Ovary (tissue), 3 donors: ENCODE results near the gene EXOSC10.
"Not testable (repeated sequence)": the region's sequence is repeated elsewhere in the genome, so short reads cannot be mapped to it uniquely, and the experiment has no call there.

Source experiments
- POLR2A ChIP-seq: fragments of 450-650 bp; IDR thresholded peaks from one replicate; pipeline ENCODE4 v1.6.1; 2017; ENCODE audit warnings: antibody characterized with exemption, mild to moderate bottlenecking, moderate library complexity
- TF ChIP-seq, protein P1 (sequence below), 3 donors: fragments of 450-650 bp in 2 of 3; fragments of 200-600 bp in 1 of 3; IDR thresholded peaks; one replicate each; pipeline versions ENCODE4 v1.5.1 to v1.8.0; 2016 to 2022; ENCODE audit warnings: antibody characterized with exemption in 3 of 3, mild to moderate bottlenecking in 1 of 3
- donor health status: DM: no; HTN: no; CAD: no.

DNA sequence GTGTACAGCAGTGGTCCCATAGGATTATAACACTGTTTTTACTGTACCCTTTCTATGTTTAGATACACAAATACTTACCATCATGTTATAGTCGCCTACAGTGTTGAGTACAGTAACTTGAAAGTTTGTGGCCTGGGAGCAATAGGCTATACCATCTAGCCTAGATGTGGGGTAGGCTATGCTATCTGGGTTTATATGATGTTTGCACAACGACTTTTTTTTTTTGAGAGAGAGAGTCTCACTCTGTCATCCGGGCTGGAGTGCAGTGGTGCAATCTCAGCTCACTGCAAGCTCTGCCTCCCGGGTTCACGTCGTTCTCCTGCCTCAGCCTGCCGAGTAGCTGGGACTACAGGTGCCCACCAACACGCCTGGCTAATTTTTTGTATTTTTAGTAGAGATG, 80.3 kb downstream of the EXOSC10 start:
- TF ChIP-seq, protein P1, sequence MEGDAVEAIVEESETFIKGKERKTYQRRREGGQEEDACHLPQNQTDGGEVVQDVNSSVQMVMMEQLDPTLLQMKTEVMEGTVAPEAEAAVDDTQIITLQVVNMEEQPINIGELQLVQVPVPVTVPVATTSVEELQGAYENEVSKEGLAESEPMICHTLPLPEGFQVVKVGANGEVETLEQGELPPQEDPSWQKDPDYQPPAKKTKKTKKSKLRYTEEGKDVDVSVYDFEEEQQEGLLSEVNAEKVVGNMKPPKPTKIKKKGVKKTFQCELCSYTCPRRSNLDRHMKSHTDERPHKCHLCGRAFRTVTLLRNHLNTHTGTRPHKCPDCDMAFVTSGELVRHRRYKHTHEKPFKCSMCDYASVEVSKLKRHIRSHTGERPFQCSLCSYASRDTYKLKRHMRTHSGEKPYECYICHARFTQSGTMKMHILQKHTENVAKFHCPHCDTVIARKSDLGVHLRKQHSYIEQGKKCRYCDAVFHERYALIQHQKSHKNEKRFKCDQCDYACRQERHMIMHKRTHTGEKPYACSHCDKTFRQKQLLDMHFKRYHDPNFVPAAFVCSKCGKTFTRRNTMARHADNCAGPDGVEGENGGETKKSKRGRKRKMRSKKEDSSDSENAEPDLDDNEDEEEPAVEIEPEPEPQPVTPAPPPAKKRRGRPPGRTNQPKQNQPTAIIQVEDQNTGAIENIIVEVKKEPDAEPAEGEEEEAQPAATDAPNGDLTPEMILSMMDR (IDR thresholded peaks at IDR 0.05) = not testable (repeated sequence)
- not testable (repeated sequence) for TF ChIP-seq POLR2A
